Retina (tissue), 1 donor: ENCODE measurements around the gene HTR2A.

Experiments used
- DNase-seq: peaks from one replicate; pipeline ENCODE4 v3.0.0-alpha.2; 2016

HTR2A gene

DNA sequence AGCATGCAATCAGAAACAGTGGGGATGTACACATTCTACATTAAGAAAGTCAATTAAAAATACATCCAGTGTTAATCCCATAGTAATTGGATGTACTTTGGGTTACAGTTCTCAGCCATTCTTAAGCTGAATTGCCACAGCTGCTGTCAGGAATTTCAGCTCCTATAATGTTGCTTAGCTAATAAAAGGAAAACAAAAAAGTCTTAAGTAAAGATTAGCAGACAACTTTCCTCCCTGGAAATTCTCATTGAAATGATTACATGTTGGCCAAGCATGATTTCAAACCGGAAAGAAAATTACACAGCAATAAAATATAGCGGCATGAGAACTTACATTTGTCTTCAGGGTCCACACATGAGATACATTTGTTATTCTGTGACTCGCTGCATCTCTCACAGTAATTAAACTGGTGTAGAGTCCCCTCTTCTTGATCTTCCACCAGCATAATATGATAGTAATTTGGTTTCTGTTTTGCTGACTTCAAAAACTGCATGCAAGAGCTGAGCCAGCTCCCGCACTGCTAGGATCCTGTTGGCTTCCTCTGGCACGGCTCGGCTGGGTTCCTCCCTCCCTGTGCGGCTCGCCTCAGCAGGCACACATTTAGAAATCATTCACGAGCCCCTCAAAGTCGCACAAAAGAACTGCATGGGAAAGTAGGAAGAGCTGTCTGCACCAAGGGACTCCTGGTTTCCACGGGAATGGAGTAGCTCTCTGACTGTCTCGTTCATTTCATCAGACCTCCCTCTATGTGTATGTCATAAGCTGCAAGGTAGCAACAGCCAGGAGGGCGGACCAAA lies at the start of gene HTR2A:
TSS of gene HTR2A (minus strand) at position 713 of the 797 bp plus-strand sequence. CDS start 1,147 bp downstream, outside the sequence.
- peak; percentile 57 for DNase-seq

DNA sequence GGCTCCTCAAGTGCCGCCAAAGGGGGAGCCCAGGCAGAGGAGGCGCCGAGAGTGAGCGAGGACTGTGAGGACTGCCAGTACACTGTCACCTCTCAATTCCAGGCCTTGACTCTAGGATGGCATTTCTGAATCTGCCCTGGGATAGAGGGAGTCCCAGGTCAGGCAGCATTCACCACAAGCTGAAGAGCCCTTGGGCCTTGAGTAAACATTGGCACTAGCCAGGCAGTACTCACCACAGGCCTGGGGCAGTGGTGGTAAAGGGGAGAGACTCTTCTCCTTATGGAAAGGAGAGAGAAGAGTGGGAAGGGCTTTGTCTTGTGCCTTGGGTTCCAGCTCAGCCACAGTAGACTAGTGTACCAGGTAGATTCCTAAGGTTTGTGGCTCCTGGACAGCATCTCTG lies 39.7 kb upstream of the HTR2A start:
- DNase-seq = no peak

DNA sequence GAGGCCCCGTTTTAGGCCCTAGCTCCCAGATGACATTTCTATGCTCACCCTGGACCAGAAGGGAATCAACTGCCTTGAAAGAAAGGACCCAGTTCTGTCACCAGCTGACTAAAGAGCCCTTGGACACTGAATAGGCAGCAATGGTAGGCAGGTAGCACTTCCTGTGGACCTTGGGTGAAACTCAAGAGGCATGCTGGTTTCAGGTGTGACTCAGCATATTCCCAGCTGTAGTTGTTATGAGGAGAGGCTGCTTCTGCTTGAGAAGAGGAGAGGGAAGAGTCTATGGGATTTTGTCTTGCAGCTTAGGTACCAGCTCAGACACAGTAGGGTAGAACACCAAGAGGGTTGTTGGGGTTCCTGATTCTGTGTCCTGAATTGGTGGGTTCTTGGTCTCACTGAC lies 37.9 kb upstream of the HTR2A start:
- no peak for DNase-seq

DNA sequence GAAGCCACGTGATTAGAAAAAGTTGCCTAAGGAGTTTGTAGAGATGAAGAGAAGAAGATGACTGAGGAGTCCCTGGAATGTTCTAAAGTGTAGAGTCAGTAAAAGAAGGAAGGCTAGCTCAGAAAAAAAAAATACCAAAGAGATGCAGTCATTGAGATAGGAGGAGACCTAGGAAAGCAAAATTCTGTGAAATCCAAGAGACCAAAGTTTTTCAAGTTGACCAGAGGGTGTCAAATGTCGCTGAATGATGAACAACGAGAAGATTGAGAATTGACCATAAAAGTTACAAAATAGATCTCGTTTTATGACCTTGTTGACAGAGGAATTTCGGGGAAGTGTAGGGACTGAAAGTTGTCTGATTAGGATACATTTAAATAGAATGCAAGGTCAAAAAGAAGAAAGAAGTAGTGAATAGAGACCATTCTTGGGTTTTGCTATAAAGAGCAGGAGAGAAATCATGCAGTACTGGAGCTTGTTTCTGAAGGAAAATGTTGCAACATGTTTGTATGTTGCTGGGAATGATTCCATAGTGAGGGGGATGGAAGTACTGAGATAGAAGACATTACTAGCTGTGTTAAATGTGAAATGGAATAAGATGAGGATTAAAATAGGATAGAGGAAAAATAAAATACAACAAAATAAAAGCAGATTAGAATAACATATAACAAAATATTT lies 30.2 kb upstream of the HTR2A start:
- no peak for DNase-seq

DNA sequence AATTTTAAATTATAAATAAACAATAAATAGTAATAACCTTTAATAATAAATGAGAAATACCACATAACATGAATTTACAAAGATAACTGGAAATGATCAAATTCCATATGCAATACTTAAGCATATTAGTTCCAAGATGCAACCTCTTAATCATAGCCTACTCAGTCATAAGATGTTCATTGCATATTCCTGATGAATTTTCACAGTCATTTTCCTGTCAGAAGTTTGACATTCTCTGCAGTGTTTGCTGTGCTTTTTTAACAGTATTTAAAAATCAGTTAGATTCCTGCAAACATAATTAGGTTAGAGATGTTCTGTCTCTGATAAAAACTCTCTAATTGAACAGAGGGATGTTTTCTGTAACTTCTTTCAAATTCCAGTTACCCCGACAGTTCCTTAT lies 28.6 kb upstream of the HTR2A start:
- no peak for DNase-seq

DNA sequence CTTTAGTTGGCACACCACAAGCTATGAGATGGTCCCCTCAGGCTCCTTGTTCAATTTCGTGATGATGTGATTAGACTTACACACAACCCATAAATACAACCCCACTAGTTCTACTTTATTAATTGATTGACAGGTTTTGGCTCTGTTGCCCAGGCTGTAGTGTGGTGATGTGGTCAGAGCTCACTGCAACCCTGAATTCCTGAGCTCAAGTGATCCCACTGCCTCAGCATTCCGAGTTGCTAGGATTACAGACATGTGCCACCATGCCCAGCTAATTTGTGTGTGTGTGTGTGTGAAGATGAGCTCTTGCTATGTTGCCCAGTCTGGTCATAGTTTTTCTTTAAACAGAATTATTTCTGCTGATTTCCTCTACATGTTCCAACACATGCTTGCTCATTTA lies 17.5 kb upstream of the HTR2A start:
- DNase-seq = no peak

DNA sequence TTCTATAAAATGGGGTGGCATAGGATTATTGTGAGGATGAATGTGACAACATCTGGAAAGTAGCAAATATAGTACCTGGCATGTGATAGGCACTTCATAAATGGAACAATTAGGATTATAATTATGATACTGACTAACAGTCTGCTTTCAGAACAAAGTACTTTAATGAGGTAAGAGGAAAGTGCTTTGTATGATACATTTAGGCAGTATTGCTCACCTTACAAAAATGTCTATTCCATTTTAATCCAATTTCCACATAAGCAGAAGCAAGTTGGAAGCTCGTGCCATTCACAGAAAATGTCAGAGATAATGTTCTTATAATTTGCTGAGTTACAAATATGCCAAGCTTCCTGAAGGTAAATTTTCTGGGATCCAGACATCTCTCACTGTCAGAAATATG lies 16.9 kb upstream of the HTR2A start:
- no peak for DNase-seq

DNA sequence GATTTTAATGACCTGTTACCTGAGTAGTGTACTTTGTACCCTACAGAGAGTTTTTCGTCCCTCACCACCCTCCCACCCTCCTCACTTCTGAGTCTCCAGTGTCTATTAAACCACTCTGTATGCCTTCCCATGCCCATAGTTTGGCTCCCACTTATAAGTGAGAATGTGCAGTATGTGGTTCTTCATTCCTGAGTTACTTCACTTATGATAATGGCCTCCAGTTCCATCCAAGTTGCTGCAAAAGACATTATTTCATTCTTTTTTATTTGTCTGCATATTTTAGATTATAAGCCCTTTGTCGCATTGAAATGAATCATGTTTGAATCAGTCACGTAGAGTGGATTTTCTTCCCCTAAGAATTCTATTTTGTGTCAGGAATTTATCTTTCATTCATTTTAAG lies 12.2 kb upstream of the HTR2A start:
- DNase-seq = no peak

DNA sequence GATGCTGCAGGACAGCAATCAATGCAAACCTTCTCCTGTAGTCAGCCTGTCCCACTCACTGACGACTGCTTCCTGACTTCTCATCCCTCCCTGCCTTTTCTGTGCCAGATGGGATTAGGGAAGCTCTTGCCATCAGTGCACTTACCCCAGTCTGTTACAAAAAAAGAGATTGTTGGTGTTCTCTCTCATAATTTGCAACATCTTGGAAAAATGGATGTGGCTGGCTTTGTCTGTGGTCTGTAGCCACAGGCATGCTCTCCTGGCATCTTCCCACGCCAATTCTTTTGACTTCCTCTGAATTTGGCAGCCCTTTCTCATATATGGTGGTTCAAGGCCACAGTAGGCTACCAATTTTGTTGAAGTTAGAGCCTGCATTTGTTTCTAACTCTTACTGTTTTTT lies 11.6 kb upstream of the HTR2A start:
- no peak for DNase-seq

DNA sequence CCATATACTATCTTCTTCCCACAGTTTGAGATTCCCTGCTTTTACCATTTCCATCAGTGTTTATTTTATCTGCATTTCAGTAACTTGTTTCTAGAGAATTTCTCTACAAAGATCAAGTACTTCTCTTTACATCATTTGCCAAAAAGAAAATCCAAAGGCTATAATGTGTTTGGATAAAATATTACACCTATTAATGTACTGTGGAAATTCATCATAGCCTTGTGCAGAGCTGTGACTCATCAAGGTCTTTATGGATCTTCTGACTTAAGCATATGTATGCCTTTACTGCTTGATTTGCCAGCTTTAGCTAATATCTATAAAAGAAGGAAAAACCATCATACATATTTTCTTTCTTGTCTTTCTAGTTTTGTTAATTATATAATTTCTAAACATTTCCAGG lies 9.6 kb upstream of the HTR2A start:
- no peak for DNase-seq

DNA sequence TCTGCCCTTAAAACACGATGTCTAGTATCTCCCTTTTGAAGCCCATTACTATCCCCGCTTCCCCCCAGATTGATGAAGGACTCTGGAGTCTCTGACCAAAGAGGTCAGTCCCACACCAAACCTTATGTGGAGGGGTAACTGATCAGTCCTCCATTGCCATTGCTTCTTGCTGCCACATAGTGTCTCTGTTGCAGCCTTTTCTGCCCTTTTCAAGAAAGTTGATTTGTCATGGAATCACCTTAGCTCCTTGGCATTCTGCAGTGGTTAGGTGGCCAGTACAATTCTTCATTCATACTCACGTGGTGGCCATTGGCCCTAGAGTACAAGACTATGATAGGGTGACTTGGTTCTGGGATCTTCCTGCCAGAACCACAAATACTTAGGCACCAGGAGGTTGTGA lies 8.4 kb upstream of the HTR2A start:
- DNase-seq = no peak

DNA sequence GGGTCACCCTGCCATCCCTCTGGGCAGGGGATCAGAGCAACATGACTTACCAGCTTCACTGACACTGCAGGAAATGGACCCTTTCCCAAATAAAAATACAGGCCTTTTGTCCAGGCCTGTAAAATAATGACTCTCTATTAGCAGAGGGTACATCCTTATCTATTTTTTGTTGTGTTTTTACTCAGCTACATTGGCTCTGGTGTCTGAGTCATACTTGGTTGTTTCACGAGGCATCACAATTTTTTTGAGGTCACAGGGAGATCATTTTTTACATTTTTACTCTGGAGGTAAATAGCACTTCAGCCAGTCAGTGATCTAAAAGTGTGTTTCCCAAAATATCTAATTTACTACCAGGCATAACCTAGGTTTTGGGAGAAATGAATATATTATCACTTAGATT lies 6.9 kb upstream of the HTR2A start:
- no peak for DNase-seq

DNA sequence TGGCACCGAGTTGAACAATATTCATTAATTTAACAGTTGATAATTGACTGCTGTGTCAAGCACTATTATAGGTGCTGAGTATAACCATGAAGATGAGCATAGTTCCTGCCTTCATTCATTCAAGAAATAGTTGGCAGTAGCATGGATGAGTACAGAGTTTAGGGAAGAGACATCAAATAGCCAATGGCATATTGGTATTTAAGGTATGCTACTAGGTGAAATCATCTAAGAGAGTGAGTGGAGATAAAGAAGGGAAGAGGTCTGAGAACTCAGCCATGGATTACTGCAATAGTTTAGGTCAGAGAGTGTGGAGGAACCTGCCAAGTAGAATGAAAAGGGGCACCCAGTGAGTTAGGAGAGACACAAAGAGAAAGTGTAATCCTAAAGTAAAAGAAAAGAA lies 4.9 kb upstream of the HTR2A start:
- no peak for DNase-seq

DNA sequence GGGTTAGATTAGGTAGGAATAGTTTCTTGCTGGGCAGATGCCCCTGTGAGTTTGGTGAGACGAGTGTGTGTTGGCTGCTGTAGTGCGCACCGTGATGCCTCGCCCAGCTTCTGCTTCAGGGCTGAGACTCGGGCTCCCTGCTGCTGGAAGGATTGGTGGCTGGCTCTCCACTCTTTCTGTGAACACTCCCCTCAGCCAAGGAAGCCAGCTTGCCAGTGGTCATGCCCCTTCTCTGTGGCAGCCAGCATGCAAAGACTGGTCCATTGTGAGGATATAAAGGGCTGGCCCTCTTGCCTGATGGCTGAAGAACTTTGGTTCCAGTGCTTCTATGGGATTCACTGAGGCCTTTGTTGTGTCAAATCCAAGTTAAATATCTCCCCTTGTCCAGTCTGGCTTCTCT lies 2.9 kb upstream of the HTR2A start:
- DNase-seq = no peak

DNA sequence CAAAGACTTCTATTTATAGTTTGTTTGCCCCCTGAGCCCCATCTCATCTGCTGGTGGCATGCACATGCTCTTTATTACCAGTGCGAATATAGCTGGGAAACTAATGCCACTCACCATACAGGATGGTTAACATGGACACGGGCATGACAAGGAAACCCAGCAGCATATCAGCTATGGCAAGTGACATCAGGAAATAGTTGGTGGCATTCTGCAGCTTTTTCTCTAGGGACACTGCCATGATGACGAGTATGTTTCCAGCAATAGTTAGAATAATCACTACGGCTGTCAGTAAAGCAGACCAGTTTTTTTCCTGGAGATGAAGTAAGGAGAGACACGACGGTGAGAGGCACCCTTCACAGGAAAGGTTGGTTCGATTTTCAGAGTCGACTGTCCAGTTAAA lies 1.5 kb downstream of the HTR2A start:
- no peak for DNase-seq

DNA sequence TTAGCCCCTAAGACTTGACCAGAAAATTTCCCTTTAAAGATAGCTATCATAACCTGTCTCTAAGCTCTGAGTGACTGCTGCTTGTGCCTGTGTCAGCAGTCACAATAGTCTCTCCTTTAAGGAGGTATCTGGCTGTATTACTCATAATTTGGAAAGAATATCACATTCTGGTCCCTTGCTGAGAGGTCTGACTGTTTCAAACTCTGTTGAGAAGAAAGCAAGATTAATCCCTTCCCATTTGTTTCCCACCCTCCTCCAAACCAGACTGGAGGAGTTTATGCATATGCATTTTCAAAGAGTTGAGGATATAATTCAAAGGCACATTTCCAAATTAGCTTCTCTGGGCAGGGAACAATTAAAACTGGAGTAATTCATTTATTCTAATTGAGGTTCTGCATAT lies 2.3 kb downstream of the HTR2A start:
- no peak for DNase-seq

DNA sequence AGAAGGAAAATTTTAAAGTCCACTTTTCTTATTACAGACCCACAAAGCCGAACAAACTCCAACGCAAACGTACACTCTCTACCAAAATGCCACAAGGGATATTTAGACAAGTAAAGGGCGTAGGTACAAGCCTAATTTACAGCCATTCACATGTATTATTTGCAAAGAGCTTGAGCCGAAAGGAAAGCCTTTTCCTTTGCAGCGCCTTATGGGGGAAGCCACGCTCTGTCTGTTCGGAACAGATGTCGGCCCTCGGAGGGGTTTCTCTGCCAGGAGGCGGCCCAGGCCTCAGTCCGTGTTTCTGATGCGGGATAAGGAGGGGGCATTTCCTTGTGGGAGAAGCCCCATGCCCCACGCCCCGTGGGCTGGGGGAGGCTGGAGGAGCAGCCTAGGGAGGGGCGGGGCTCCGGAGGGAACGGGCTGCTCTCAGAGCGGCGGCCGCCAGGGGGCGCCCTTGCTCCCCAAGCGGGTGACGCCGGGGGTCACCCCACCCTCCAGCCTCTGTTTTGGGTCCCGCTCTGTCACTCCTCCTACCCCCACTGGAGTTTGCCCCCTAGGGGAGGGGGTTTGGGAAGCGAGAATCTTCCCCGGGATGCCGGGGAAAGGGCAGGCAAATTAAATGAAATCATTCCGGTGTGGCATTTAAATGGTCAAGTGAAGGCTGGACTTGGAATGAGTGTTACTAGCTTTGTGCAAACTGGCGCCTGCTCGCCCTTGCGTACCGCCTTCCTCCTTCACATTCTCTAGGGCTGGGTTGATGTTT lies 2.9 kb downstream of the HTR2A start:
- DNase-seq = peak; percentile 92

DNA sequence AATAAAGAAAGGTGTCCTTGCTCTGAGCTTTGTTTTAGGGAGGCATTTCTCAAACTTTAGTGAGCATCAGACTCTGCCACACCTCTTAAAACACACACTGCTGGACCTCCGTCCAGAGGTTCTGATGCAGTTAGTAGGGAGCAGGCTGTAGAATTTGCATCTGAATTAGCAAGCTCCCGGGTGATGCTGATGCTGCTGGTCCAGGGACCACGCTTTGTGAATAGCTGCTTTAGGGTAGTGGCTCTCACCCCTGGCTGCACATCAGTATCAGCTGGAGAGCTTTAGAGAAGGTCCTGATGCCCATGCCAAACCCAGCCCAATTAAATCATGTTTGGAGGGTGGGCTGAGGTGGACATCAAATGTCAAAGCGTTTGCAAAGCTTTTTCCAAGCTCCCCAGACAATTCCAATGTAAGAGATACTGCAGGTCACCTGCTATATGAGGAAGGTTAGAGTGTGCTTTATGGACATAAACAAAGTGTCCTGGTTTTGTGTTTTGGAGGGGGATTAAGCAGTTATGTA lies 3.6 kb downstream of the HTR2A start:
- DNase-seq = no peak

DNA sequence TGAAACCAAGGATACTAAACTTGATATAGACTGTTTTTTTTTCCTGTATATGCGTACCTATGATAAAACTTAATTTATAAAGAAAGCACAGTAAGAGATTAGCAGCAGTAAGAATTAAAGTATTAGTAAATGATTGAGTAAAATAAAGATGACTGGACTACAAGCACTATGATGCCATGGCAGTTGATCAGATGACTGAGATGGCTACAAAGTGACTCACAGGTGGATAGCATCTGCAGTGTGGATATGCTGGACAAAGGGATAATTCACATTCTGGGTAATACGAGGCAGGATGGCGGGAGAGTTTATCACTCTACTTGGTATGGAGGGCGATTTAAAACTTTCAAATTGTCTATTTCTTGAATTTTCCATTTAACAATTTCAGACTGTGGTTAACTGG lies 11.8 kb downstream of the HTR2A start:
- no peak for DNase-seq

DNA sequence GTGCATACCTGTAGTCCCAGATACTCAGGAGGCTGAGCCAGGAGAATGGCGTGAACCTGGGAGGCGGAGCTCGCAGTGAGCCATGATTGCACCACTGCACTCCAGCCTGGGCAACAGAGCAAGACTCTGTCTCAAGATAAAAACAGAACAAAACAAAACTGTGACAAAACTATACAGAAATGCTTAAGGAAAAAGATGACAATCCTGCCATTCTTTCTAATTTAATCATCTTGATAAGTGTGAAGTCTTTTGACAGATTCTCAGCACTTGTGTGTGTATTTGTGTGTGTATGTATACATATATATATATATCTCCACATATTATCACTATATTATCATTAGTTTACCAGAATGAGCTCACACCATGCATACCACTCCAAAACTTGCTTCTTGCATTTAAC lies 12.3 kb downstream of the HTR2A start:
- no peak for DNase-seq

DNA sequence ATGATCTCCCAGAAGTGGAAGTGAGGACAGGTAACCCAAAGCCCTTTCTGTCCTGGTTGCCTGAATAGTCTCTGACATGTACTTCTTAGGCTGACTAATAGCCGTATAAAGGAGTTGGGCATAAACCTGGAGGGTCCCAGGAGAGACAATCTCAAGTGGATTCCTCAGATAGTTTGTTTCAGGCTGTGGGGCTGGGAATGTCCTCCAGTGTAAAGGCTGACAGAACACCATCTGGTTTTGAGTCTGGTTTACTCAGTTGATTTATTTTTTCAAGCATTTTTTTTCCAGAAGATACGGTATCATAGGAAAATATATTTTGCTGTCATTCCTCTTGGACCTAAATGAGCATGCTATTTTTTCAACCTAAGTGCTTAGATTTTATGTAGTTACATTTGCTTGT lies 15.2 kb downstream of the HTR2A start:
- no peak for DNase-seq

DNA sequence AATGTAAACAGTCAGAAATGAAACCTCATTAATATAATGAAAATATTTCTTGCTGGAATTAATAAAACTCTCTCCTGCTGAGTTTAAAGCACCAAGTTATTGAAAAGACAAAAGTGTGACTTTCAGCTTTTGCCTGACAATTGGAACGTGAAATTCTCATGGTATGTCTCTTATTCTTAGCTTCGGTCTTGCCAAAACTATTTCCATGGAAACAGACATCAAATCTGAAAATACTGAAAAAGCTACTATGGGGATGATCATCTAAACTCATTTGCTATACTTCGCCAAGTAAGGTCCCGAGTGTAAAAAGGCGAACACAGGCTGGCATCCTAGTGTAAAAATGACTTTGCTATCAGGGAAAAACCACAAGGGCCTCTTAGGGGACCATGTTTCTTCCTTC lies 22.8 kb downstream of the HTR2A start:
- no peak for DNase-seq

DNA sequence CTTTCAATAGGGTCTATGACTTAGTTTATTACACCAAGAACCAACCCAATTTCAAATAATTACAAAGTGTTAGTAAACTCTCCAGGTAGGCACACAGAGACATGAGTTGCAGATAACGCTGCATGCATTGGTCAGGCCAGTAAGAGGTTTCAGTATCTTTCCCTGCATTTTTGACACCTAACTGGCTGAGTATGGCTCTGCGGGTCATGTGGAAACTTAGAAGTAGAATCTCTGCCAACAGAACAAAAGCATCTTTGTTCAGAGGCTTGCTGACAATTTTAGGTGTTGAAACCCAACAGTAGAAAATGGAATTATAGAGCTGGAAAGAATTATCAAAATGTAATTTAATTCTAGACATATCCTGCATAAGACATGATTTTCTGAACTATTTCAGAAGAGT lies 25.3 kb downstream of the HTR2A start:
- no peak for DNase-seq

DNA sequence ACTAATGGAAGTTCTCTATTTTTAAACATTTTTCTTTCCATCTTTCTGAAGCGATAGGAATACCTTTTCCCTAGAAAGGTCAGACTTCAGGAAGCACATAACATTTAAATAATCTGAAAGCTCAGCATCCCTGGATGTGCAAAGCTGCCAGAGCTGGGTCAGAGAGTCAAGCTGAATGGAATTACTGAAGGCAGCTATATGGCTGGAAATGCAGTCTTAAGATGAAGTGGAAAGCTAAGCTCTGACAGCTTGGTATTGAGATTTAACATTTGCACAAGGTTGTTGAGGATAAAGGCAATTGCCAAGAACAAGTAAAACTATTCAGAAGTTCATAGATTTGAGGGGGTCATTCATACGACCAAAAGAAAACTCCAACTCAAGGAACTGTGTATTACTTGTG lies 28.8 kb downstream of the HTR2A start:
- DNase-seq = no peak
